ENCODE results near the gene POGLUT3.

Gene POGLUT3

DNA sequence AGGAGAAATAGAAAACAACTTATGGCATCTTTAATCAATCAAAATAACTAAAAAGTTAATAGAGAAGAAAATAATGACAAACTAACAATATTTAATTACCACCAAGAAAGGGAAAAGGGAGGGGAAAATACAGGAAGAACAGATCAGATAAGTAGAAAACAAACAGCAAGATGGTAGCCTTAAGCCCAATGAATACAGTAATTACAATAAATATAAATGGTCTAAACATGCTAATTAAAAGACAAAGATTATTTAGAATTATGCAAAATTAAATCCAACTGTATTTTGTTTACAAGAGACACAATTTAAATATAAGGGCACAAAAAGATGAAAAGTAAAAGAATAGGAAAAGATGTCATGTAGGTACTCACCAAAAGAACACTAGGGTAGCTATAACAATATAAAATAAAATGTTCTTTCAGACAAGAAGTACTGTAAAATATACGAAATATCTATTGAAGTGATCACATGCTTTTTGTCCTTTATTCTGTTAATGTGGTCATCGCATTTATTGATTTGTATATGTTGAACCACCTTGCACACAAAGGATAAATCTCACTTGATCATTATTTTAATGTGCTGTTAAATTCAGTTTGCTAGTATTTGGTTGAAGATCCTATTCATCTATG, 44.9 kb downstream of the POGLUT3 start (continued):
- TF ChIP-seq, protein P1, sequence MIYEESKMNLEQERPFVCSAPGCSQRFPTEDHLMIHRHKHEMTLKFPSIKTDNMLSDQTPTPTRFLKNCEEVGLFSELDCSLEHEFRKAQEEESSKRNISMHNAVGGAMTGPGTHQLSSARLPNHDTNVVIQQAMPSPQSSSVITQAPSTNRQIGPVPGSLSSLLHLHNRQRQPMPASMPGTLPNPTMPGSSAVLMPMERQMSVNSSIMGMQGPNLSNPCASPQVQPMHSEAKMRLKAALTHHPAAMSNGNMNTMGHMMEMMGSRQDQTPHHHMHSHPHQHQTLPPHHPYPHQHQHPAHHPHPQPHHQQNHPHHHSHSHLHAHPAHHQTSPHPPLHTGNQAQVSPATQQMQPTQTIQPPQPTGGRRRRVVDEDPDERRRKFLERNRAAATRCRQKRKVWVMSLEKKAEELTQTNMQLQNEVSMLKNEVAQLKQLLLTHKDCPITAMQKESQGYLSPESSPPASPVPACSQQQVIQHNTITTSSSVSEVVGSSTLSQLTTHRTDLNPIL (CRISPR knock-in tag; IDR thresholded peaks at IDR 0.05; ENCODE audit: low read depth), result no peak
- TF ChIP-seq SNAI2 (CRISPR knock-in tag; IDR thresholded peaks at IDR 0.05) (no peak), PPARA (CRISPR knock-in tag; IDR thresholded peaks at IDR 0.05; ENCODE audit: borderline replicate concordance) (no peak), OSR1 (CRISPR knock-in tag; IDR thresholded peaks at IDR 0.05) (no peak), ESRRG (CRISPR knock-in tag; IDR thresholded peaks at IDR 0.05) (no peak)
- TF ChIP-seq, protein P2, sequence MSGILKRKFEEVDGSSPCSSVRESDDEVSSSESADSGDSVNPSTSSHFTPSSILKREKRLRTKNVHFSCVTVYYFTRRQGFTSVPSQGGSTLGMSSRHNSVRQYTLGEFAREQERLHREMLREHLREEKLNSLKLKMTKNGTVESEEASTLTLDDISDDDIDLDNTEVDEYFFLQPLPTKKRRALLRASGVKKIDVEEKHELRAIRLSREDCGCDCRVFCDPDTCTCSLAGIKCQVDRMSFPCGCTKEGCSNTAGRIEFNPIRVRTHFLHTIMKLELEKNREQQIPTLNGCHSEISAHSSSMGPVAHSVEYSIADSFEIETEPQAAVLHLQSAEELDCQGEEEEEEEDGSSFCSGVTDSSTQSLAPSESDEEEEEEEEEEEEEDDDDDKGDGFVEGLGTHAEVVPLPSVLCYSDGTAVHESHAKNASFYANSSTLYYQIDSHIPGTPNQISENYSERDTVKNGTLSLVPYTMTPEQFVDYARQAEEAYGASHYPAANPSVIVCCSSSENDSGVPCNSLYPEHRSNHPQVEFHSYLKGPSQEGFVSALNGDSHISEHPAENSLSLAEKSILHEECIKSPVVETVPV (CRISPR knock-in tag; IDR thresholded peaks at IDR 0.05), result no peak
